HG03066 (cell line): ENCODE results near the gene ARPP21.

Experiments used
- ATAC-seq: cut with Tn5 transposase; IDR thresholded peaks from one replicate; pipeline ENCODE4 v1.9.1; 2021; ENCODE audit warnings: low read depth; ENCODE audit not compliant: unreplicated experiment

The ARPP21 gene

GRCh38 chr3:35727179-35727578 lies 87.9 kb downstream of the ARPP21 start:
- no peak for ATAC-seq

- no peak for ATAC-seq
These were observed 94.0 kb downstream of the ARPP21 start for GRCh38 chr3:35733341-35733740.

GRCh38 chr3:35733864-35734263 lies 94.5 kb downstream of the ARPP21 start:
- no peak for ATAC-seq

- ATAC-seq, result no peak
These were observed 97.8 kb downstream of the ARPP21 start for GRCh38 chr3:35737080-35737479.

GRCh38 chr3:35737527-35737926 lies 98.2 kb downstream of the ARPP21 start:
- ATAC-seq, result no peak

GRCh38 chr3:35737934-35738706 lies 98.8 kb downstream of the ARPP21 start:
- ATAC-seq, result no peak

- no peak for ATAC-seq
These were observed 100.0 kb downstream of the ARPP21 start for GRCh38 chr3:35739181-35739809.

- no peak for ATAC-seq
These were observed 100.7 kb downstream of the ARPP21 start for GRCh38 chr3:35739964-35740527.

- ATAC-seq, result no peak
These were observed 103.9 kb downstream of the ARPP21 start for GRCh38 chr3:35743218-35743617.

GRCh38 chr3:35744419-35744818 lies 105.1 kb downstream of the ARPP21 start:
- ATAC-seq, result no peak

GRCh38 chr3:35745351-35745750 lies 106.0 kb downstream of the ARPP21 start:
- ATAC-seq, result no peak

GRCh38 chr3:35745802-35746484 lies 106.6 kb downstream of the ARPP21 start:
- ATAC-seq, result no peak

- no peak for ATAC-seq
These were observed 107.2 kb downstream of the ARPP21 start for GRCh38 chr3:35746492-35746891.

- ATAC-seq, result no peak
These were observed 108.8 kb downstream of the ARPP21 start for GRCh38 chr3:35748144-35748543.

- ATAC-seq, result no peak
These were observed 111.9 kb downstream of the ARPP21 start for GRCh38 chr3:35751207-35751606.

- no peak for ATAC-seq
These were observed 118.8 kb downstream of the ARPP21 start for GRCh38 chr3:35757991-35758757.

- no peak for ATAC-seq
These were observed 120.8 kb downstream of the ARPP21 start for GRCh38 chr3:35760146-35760545.

GRCh38 chr3:35761311-35761710 lies 122.0 kb downstream of the ARPP21 start:
- ATAC-seq, result no peak

GRCh38 chr3:35772381-35773015 lies 133.2 kb downstream of the ARPP21 start:
- no peak for ATAC-seq

GRCh38 chr3:35773417-35773816 lies 134.1 kb downstream of the ARPP21 start:
- no peak for ATAC-seq
